Eye (tissue), 1 donor: Measurements from ENCODE around the gene HSPA4L.

ENCODE experiments used
- DNase-seq: peaks from one replicate; pipeline ENCODE4 v3.0.0-alpha.2; 2015

HSPA4L gene

DNA sequence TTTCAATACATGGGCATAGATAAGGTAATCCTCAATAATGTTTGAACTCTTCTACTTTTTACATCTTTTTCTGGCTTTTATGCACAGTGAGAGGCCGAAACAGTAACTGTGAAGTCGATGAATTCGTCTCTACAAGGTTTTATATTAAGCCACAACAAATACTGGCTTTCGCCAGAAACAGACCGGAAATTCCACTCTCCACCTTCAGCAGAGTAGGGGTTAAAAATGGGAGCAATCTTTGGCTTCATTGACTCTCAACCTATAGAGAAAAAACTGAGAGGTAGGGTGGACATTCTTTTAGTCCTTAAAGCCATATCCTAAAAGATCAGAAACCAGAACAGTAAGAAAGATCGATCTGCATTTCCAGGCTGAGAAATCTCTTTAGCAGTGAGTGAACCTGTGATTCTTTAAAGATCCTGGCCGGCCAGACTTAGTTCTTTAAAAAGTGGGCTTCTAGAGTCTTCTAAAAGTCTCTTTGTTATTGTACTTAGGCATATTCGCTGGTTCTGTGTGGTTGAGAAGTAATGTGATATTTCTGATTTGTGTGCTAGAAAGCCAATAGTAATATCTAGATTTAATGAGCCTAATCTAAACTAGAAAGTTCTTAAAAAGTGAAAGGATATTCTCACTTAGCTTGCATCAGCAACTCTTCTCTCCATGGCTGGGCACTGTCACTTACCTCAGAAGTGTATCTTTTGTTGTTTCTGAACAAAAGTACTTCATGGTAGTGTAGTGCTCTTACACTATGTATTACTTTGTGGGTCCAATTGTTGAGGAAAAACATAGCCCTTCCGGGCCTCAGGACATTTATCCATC is 2.0 kb downstream of the HSPA4L start:
- peak; percentile 33 for DNase-seq

- DNase-seq, result no peak
These were observed 6.4 kb downstream of the HSPA4L start for GRCh38 chr4:127788517-127788916.

DNA sequence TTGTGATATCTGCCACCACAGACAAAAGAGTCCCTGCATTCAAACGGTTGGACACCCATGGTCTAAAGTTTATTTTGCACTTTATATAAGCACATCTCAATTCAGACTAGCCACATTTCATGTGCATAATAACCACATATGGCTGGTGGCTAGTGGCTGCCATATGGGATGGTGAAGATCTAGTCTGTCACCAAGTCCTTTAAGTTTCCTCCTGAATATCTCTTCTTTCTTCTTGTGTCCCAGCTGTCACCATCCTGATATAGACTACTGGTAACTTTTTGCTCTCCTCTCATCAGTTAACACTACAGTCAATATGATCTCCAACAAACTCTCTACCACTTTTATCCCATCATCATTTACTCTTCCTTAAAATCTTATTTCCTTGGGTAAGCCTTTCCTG is 9.3 kb downstream of the HSPA4L start:
- DNase-seq, result no peak

GRCh38 chr4:127793528-127793927 is 11.4 kb downstream of the HSPA4L start:
- DNase-seq, result no peak

DNA sequence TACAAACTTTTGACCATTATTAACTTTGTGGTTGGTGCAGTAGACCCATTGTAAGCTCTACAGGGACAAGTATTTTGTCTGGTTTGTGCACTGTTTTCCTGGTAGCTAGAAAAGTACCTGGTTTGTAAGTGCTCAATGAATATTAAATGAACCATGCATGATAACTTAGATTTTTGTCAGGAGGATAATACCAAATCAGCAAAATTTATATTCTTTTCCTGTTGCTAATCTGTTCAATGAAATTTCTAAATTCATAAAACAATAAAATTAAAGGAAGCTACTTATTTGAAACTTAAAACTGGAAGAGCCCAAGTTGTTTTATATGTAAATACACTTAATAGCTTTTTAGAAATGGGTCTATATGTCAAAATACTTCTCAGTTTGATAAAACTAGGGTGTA is 17.6 kb downstream of the HSPA4L start:
- DNase-seq, result no peak

GRCh38 chr4:127809173-127809800 is 27.2 kb downstream of the HSPA4L start:
- no peak for DNase-seq

DNA sequence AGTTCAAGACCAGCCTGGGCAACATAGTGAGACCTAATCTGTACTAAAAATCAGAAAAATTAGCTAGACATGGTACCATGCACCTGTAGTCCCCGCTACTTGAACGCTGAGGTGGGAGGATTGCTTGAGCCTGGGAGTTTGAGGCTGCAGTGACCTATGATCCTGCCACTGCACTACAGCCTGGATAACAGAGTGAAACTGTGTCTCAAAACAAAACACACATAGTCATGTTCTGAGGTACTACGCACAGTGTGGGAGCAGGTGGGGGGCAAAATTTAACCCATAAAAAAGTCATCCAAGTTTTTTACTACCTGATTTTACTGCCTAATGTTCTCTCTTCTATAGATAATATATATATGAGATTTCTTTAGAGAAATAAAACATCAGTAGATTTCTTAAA is 28.4 kb downstream of the HSPA4L start:
- no peak for DNase-seq

DNA sequence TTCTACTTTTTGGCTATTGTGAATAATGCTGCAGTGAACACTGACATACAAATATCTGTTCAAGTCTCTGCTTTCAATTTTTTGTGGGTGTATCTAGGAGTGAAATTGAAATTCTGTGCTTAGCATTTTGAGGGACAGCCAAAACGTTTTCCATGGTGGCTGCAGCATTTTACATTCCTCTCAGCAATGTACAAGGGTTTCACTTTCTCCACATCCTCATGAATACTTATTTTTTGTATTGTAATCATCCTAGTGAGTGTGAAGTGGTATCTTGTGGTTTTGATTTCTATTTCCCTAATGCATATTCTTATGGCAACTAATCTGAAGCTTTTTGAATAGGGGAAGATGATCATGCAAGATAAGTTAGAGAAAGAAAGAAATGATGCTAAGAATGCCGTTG is 40.3 kb downstream of the HSPA4L start:
- DNase-seq, result no peak

GRCh38 chr4:127828121-127828520 is 46.0 kb downstream of the HSPA4L start:
- no peak for DNase-seq

- DNase-seq, result no peak
These were observed 46.9 kb downstream of the HSPA4L start for GRCh38 chr4:127829014-127829413.

GRCh38 chr4:127832585-127832984 is 50.5 kb downstream of the HSPA4L start:
- no peak for DNase-seq

- no peak for DNase-seq
These were observed 61.8 kb downstream of the HSPA4L start for GRCh38 chr4:127843704-127844600.

GRCh38 chr4:127844601-127845116 is 62.5 kb downstream of the HSPA4L start:
- no peak for DNase-seq

GRCh38 chr4:127846061-127846460 is 63.9 kb downstream of the HSPA4L start:
- DNase-seq, result no peak

DNA sequence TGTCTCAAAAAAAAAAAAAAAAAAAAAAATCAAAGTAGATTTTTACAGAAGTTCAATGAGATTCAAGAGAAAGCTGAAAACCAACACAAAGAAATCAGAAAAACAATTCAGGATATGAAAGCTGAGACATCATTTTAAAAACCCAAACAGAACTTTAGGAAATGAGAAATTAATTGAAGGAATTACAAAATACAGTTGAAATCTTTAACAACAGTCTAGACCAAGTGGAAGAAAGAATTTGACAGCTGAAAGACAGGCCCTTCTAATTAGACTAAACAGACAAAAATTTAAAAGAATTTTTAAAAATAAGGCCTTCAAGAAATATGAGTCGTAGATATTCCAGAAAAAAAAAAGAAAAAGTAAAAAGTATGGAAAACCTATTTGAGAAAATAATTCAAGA is 64.6 kb downstream of the HSPA4L start:
- no peak for DNase-seq

GRCh38 chr4:127849505-127850234 is 67.5 kb downstream of the HSPA4L start:
- DNase-seq, result no peak

DNA sequence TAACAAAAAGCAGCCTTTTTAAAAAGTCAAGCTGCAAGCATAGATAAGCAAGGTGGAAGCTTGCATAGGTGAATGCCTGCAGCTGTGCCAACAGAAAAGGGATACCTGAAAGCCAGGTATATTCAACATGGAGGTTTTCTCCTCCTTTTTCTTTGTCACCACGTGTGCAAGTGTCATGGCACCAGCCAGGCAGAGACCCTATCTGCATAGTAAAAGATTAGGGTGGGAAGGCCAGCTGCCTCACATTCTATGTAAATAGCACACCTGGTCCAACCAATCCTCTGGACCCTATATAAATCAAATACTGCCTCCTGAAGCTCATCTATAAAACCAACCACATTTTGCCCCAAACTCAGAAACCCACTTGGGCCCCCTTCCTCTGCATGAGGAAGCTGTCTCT is 70.5 kb downstream of the HSPA4L start:
- no peak for DNase-seq

GRCh38 chr4:127856196-127856812 is 74.2 kb downstream of the HSPA4L start:
- no peak for DNase-seq

- DNase-seq, result peak; percentile 35
These were observed 74.8 kb downstream of the HSPA4L start for GRCh38 chr4:127856813-127857447.

GRCh38 chr4:127857641-127858040 is 75.5 kb downstream of the HSPA4L start:
- no peak for DNase-seq

- DNase-seq, result no peak
These were observed 86.1 kb downstream of the HSPA4L start for GRCh38 chr4:127868196-127868595.

DNA sequence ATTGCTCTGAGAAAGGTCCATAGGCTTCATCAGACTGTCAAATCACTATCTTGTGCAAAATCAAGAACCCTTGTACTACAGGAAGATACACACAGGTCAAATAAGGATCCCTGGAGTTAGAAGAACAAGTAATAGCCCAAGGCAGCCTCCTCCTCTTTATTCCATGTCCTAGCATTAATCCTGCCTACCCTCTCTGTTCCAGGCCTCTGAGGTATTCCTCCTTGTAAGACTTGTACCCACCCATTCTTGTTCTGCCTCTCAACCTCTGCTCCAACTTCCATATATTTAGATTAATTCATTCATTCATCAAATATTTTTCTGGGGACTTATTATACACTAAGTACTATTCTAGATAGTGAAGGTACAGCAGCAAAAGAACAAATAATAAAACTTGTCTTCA is 88.2 kb downstream of the HSPA4L start:
- DNase-seq, result no peak
